Measurements from ENCODE around the gene GSE1.

Gene GSE1

DNA sequence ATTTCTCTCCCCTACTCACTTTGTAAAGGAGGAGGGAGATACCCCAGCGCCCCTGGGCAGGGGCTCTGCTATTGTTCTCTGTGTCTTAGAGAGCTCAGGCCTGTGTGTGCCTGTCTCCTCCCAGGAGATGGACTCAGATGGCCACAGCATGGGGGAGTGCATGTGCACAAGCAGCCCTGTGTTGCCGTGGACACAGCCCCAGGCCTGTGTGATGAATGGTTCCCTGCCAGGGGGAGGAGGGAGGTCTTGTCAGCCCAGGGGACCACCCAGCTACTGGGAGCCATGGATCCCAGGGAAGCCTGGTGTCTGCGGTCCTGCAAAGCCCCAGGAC is 49.3 kb downstream of the GSE1 start:
- DNase-seq, result no peak

DNA sequence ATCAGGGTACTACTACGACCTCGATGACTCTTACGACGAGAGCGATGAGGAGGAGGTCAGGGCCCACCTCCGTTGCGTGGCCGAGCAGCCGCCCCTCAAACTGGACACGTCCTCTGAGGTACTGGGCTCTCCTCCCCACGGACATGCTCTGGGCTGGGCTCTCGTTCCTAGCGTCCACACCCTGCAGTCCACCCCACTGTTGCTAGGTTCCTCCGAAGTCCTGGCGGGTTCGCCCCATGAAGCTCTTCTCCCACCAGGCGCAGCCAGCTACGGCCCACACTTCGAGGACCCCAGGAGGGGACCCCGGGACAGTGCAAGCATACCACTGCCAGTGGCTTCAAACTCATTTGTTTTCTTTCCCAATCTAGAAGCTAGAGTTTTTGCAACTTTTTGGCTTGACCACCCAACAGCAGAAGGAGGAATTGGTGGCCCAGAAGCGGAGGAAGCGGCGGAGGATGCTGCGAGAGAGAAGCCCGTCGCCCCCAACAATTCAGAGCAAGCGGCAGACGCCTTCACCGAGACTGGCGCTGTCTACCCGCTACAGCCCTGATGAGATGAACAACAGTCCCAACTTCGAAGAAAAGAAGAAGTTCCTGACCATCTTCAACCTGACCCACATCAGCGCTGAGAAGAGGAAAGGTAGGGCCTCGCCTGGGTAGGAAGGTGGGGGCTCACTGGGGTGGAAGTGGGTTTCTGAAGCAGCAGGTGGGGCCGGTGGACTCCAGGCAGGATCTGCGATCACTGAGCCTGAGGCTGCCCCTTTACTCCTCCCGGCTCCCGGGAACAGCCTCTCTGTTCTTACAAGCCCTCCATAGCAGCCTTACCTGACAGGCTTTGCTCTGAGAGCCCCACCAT is 50.1 kb downstream of the GSE1 start:
- no peak for DNase-seq

DNA sequence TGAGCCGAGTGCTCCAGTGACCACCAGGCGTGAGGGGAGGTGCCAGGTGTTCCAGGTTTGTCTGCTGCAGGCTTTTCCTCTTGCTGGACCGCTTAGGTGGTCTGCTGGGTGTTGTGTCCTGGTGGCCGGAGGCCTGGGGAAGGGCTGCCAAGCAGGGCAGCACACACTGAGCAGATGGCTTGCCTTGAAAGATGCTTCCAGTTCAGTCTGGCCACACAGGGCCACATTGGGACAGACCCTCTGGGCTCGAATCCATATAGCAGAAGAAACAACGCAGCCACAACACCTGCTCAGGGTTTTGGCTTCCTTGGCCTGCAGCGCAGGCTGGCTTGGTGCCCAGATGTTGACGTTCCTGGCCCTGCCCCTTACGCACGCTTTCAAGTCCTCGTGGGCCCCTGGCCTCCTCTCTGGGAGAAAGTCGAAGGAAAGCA is 50.8 kb downstream of the GSE1 start:
- DNase-seq, result peak in 1 of 14 donors; percentile 61

DNA sequence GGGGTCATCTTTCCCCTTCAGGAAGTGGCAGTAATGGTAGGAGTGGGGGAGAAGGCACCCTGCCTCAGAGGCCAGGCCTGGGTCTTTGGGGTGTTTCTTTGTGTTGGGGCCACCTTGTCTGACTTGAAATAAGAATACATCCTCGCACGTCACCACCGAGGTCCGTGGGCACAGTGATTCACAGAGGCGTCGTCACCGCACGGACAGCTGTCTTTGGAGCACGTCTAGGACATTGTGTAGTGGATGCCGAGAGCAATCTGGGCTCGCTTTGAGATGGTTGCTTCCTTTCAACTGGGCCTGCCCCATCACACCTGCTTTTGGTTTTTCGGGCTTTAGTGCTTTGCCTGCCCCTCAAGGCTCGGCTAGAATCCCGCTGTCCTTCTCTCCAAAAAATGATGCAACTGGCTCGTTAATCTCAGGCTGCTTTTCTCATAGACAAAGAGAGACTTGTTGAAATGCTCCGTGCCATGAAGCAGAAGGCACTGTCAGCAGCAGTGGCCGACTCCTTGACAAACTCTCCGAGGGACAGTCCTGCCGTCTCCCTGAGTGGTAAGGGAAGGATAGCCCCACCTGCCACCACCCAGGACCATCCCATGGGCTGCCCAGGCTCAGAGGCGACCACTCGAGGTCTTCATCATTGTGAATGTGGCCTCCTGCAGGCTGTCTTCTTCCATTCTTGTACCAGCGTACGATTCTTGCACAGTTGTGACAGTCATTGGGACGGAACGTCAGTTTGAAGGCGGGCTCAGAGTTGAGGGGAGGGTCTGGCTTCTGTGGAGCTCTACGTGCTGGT is 51.7 kb downstream of the GSE1 start:
- DNase-seq, result peak in 2 of 14 donors; percentile 13 to 34

DNA sequence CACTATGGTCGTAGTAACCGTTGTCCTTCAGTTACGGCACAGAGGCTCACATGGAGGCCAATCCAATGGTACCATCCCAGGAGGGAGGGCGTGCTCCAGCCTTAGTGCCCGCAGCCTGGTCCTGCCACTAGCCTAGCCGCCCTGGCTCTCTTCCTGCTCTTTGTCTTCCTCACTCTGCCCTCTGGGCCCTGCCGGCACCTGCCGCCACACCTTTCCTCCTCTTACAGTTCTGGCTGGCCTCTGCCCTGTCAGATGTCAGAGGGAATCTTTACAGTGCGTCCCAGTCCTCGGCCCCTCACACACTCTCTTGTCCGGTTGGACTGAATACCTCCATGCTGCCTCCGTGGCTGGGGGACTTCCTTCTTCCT is 52.2 kb downstream of the GSE1 start:
- no peak for DNase-seq

DNA sequence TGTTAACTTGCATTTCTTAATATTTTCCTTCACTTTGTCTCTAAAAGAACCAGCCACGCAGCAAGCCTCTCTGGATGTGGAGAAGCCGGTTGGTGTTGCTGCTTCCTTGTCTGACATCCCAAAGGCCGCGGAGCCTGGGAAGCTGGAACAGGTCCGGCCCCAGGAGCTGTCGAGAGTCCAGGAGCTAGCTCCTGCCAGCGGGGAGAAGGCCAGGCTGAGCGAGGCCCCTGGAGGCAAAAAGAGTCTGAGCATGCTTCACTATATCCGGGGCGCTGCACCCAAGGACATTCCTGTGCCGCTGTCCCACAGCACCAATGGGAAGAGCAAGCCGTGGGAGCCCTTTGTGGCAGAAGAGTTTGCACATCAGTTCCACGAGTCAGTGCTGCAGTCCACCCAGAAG is 52.8 kb downstream of the GSE1 start:
- peak in 2 of 14 donors; percentile 4 to 37 for DNase-seq

DNA sequence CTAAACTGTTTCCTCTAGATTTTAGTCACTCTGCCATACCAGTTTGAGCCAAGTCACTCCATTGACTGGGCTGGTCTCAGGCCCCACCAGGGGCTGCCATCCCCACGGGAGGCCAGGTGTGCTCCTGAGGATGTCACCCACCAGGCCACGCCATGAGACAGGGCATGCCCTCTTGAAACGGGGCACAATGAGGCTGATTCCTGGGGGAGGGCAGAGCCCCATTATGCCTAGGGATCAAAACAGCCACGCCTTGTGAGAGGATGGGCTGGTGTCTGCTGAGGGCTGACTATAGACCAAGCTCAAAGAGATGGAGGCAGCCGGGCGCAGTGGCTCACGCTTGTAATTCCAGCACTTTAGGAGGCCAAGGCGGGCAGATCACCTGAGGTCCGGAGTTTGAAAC is 54.1 kb downstream of the GSE1 start:
- no peak for DNase-seq

DNA sequence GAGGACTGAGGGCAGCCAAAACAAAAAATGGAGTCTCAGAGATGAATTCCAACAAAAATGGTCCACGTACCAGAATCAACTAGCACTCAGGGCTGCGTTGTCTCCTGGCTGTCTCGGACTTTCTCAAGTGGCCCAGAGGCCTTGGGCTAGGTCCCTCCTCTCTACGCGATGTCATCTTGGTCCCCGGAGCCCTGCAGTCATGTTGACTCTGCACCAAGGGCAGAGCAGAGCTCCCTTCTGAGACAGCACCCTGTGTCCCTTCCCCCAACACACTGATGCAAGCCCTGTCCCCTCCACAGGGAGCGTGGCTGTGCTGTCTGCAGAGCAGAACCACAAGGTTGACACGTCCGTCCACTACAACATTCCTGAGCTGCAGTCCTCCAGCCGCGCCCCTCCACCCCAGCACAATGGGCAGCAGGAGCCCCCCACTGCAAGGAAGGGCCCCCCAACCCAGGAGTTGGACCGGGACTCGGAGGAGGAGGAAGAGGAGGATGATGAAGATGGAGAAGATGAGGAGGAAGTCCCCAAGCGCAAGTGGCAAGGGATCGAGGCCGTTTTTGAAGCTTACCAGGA is 54.8 kb downstream of the GSE1 start:
- DNase-seq, result no peak

DNA sequence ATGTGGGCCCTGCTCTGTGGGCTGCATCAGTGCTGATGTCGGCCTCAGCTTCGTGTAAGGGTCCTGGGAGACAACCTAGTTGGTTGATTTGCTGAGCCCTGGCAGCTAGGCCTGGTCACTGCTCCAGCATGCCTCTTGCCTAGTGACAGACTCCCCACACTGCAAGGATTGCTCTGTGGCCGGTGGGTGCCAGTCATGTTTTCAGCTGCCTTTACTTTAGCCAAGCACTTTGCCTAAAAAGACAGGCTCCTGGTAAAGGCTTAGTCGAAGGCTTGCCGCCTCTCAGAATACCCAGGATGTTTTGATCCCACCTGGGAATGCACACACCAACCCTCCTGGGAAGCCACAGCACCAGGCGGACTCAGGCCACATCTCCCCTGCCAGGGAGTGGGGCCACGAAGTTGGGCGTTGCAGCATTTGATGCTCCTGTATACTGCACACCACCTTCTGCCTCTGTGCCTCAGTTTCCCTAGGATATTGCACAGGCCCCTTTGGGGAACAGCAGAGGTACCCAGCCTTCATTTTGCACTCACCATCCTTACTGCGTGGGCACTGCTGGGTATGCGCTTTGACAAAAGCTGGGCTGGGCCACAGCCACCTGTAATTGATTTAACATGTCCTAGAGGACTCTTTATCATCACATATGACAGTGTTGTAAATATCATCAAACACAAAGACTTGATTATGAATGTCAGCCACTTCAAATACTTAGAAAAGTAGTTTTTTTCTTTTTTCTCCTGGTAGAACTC is 55.7 kb downstream of the GSE1 start:
- no peak for DNase-seq

DNA sequence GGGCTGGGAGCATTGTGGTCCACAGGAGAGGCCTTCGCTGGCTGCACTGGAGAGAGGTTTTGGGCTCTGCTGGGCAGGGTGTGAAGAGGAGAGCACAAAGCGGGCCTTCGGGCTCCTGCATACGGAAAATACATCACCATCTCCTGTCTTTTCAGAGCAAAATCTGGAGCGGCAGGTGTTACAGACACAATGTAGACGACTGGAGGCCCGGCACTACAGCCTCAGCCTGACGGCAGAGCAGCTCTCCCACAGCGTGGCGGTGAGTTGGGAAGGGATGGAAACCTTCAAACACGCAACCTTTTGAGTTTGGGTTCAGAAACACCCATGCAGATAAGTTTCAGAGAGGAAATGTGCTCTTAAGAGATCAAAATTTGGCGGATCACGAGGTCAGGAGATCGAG is 57.7 kb downstream of the GSE1 start:
- no peak for DNase-seq

DNA sequence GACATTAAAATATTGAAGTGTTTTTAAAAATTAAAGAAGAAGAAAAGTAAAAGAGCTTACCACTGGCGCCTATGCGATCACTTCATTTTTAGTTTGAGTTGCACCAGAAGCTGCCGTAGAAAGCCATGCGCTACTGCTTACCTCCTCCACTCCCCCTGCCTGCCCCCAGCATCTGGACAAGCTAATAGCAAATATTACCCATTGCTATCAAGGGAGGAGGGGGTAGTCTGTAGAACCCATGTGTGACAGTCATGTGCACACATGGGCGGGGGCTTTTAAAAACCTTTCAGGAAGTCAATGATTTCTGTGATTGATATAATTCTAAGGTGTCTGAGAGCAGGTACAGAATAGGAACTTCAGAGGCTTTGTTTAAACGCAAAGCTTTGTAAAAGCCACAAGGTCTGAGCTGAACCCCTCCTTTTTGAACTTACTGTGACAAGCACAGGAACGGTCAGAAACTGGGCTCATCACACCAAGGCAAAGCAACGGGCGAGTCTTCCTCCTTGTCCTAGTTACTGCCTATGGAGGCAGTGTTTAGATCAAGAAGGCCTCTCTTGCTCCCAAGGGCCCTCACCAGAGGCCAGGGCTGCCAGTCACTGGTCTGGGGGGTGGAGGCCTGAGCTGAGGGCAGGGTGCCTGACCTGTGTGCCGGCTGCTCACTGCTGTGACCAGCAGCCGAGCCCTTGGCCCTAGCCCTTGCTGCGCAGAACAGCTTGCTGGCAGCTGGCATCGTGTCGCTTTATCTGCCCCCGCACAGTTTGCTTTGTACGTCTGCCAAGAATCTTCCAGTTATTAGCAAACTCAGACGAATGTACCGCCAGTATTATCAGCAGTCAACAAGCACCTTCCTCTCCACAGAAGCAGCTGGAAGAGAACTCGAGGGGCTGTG is 60.7 kb downstream of the GSE1 start:
- peak in 1 of 14 donors; percentile 30 for DNase-seq

DNA sequence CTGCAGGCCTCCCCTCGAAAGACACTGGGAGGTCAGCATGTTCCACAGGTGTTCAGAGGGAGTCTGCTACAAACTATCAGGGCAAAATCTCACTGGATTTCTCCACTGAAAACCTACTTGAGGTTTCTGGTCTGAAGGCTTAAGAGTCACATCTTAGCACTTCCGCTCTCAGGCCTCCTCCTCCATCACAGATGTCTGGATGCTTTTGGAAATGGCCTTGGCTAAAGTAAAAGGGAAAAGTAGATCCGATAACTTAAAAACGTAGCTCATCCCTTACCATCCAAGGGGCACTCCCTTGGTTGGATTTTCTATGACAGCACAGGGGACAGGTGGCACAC is 61.3 kb downstream of the GSE1 start:
- DNase-seq, result no peak

DNA sequence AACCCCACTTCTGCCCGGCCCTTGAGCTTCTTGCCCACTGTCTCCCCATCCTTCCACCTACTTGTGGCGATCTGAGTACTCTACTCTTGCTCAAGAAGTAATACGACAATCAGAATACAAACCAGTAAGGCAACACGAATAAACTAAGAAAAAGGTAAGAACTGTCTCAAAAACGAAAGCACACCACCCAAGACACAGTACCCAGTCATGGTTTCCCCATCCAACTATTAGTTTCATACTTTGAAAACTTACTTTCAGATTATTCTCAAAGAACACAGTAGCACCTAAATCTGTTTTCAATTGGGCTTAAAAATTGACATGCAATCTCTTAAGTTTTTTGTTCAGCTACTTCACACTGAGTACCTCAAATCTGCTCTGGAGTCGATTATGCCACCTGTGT is 61.7 kb downstream of the GSE1 start:
- no peak for DNase-seq

DNA sequence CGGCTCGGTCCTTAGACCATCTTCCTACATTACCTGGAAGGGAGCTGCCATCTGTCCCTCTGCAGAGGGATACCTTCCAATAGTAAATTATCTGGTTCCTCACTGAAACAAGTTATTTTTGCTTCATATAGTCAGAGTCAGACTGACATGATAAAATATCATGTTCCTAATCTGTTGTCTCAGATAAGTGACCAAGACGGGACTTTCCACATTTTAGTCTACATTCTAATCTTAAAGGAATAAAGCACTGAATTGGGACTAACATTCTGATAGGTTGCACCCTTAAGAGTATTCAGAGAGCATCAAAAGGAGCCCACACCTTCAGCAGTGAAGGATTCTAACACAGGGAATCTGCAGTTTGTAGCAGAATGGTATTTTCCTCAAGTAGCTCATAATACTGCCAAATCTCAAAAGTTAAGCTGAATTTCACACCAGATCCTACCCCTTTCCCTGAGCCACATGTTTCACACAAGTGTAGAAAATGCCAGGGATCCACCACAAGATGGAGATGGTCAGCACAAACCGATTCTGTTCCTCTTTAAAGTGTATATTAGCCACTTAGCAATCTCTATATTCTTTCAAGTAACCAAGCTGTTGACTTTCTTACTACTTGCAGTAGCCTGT is 62.2 kb downstream of the GSE1 start:
- DNase-seq, result no peak

DNA sequence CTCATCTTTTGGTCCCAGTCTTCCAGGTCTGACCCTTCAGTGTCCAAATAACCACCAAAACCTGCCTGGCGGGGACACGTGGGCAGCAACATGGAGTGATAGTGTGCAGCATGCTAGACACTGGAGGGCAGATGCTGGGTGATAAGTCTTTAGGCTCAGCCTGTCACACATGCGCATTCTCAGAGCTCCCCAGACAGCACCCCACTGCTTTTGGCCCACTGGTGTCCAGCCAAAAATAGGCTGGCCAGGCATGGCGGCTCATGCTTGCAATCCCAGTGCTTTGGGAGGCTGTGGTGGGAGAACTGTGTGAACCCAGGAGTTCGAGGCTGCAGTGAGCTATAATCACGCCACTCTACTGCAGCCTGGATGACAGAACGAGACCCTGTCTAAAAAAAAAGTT is 63.3 kb downstream of the GSE1 start:
- no peak for DNase-seq

DNA sequence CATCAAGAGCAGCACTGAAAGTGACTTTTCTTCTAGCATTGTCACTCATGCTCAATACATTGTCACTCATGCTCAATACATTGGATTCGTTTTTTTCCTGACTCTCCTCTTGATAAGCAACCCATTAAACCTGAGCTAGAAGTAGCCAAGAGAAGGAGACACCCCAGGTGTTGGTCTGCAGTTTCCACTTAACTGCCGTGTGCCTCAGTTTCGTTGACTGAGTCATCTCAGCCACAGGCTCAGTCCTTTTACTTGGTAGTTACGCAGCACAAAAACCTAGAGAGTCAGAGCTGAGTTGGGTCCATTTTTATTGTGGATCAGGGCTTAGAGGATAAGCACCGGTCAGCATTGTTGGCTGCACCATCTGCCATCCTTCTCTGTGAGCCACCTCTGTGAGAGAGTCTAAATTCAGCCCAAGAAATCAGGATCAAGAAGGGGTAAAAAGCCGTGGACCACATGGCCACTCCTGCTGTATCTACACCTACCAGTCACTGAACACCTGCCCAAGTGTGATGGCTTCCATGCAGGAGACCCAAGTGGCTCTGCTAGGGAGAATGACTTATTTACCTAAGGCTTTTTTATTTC is 64.4 kb downstream of the GSE1 start:
- no peak for DNase-seq

DNA sequence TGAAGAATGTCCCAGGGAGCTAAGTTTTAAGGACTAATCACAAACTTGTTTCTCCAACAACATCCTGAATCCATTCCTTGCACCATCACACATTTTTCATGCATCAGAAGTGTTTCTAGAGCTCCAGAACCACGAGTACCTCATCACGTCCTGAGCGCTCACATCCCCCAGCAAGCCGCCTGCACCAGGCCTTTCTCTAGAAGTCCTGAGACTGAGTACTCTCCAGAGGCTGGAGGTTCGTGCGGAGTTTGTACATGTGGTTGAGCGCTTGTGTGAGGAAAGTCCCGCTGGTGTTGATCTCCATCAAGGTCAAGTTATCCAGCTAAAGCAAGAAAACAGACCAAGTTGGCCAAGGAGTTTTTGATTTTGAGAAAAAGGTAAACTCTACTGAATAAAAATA is 64.9 kb downstream of the GSE1 start:
- DNase-seq, result no peak

DNA sequence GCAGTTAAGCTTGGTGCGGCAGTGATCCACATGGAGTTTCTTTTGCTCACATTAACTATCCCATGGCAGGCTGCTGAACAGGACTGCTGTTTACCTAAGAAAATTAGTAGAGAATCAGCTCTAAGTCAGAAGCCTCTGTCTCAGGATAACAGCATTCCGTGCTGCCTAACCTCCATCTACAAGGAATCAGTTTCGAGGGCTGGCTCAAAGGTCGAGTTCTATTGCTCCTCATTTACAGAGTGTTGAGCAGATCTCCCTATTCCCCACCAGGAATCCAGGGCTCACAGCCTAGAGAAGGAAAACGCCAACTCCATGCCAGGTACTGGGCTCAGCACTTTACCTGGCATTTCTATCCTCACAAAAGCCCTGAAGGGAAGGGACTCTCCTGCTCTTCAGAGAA is 65.7 kb downstream of the GSE1 start:
- no peak for DNase-seq

DNA sequence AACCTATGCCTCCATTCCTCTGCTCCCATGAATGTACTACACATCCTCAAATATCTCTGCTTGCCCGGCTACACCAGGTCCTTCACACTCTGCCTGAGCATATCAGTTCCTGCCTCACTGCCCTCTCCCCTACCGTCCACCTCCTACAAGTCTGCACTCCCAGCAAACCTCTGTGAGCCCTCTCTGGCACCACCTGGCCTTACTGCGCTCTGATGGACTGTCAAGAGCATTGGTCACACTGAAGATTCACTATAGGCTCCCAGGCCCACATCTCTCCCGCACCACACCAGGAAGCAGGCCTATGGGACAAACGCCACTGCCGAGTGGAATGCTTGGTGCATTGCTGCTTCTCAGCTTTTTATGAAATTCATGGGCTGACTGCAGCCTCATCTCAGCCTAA is 66.7 kb downstream of the GSE1 start:
- DNase-seq, result no peak

DNA sequence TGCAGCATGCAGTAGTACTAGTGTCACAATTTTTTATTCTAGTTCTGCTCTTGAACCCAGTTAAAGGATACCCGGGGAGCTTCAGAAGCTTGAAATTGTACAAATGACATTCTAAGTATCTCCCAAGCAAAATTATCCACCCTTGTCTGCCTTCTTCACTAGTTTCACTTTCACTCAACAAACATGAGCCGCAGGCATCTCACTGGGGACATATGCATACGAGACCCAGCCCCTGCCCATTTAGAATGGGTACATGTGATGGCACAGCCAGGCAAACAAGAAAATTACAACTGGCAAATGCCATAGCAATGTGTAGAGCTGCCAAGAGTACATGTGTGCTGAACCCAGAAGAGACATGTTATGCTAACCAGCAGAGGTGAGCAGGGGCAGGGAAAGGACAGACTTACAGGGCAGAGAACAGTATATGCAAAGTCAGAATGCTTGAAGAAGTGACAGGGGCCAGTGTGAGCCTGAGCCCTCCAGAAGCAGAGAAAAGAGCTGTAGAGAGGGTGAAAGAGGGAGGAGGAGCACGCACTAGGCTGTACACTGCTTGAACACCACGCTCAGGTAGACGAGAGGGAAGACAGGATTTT is 67.3 kb downstream of the GSE1 start:
- no peak for DNase-seq

DNA sequence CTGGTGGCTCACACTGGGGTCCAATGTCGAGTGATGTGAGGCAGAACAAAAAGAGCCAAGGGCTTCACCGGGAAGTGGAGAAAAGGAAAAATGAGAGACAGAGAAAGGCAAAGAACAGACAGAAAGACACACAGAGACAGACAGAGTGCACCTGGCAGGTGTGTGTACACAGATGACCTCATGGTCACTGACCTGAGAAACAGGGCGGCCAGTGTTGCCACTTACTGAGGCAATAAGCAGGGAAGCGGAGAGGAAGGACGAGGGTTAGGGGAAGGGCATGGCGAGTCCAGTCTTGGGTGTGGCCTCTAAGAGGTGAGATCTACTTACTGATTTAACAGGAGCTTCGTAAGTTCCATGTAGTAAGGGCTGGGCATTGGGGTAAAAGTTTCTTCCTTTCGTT is 68.1 kb downstream of the GSE1 start:
- no peak for DNase-seq

All from C1 segment of cervical spinal cord (tissue), 14 donors.